ENCODE results near the gene CRABP2. TPM values are rescaled to one million over a fixed set of nuclear protein-coding genes. Genes with fewer than 3 reads are reported as not detected.

CRABP2 gene
- total RNA-seq, 2 experiments from 2014 or later = 0.78 to 0.90 TPM

DNA sequence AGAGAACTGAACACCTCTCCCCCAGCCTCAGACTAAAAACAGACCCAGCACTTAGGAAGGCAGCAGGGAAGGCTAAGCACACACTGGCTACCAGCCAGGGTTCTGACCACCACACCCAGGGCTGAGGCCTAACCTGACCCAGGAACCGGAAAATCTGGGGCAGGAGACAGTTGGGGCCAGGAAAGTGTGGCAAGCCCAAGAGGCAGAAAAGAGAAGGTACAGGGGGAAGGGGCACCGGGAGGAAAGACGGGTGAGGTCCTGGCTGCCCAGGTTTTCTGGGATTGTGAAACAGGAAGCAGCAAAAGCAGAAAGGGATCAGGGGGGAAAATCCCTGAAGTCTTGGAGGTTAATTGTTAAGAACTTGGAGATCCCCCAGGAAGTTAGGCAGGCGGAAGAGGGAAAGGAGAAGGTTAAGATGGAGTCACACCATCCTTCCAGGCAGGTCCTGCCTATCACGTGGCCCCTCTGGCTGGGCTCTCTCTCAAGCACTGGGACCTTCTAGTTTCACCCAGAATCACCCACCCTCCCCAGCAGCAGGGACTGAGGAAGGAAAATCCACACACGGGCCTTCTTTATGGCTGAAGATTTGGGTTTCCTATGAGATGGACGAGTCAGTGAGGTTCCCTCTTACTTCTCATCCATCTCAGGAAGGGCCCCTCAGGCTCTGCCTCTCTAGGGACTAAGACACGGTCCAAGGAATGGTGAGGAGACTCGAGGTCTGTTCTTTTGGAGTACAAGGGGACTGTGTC is 43.5 kb upstream of the CRABP2 start:
- H3K4me3 Mint-ChIP-seq = peak overlapping the region; percentile 92
- intact Hi-C loops (cut with micrococcal nuclease) = no loop called here
- ATAC-seq (no peak), DNase-seq (no peak)
- ChIA-PET CTCF (interaction anchor here (6.6 kb wide), 1 partner anchor 22 kb away, joined by 80 read pairs; the partner anchor contains the start of genes ISG20L2 and METTL25B), POLR2A (interaction anchor here (1.4 to 4.7 kb wide), 5 partner anchors 7 to 20 kb away, joined by 5 to 60 read pairs (median 41); partner anchors contain the start of genes ISG20L2, METTL25B, MRPL24 and PRCC)
- H3K36me3 Mint-ChIP-seq (ENCODE audit: low read depth) = peaks cover 50% of the 10 kb centered on the region
- H3K27me3 Mint-ChIP-seq = no peaks in the 10 kb centered on the region
- TF ChIP-seq, protein P1, sequence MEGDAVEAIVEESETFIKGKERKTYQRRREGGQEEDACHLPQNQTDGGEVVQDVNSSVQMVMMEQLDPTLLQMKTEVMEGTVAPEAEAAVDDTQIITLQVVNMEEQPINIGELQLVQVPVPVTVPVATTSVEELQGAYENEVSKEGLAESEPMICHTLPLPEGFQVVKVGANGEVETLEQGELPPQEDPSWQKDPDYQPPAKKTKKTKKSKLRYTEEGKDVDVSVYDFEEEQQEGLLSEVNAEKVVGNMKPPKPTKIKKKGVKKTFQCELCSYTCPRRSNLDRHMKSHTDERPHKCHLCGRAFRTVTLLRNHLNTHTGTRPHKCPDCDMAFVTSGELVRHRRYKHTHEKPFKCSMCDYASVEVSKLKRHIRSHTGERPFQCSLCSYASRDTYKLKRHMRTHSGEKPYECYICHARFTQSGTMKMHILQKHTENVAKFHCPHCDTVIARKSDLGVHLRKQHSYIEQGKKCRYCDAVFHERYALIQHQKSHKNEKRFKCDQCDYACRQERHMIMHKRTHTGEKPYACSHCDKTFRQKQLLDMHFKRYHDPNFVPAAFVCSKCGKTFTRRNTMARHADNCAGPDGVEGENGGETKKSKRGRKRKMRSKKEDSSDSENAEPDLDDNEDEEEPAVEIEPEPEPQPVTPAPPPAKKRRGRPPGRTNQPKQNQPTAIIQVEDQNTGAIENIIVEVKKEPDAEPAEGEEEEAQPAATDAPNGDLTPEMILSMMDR (IDR thresholded peaks at IDR 0.05) = no peak
- H3K9me3 Mint-ChIP-seq = no peaks in the 10 kb centered on the region
- peak overlapping the region; percentile 98 for H3K27ac Mint-ChIP-seq
- peaks cover 49% of the 10 kb centered on the region for H3K4me1 Mint-ChIP-seq (ENCODE audit: low read depth)

DNA sequence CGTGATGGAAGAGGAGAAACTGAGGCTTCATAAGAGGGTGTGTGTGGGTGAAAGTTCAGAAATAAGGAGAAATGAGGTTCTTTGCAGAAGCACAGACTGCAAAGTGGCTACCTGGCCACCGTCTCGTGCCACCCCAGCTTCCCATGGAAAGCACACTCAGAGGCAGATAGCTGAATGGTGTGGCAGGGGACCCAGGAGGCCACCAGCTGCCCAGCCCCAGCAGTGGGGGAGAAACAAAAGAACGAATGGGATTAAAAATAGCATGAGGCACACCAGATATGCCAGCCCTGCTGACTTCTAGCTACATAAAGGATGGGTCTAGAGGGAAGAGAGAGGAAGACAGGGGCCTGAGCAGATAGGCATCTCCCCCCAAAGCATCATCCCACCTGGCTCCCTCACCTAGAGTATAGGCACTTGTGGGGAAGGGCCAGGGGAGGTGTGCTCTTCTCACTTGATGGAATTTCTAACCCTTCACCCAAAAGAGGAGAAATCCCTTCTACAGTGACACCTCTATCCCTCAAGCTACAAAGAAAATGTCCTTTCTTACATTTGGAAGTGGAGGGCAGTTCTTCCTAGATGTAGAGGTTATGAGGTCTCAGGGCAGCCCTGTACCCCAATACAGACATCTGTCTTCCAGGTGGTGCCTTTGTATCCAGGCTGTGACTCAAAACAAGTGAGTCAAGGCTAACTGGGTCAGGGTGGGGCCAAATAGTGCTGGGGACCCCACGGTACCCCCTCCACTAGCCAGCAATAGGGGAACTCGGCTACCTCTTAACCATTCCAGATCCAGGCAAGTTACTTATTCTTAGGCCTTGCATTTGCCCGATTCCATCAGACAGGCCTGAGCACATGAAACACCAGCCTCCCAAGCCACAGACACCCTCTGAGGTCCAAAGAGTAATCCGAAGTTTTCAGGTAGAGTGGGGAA is 42.6 kb upstream of the CRABP2 start:
- TF ChIP-seq, protein P1 (IDR thresholded peaks at IDR 0.05) = no peak
- H3K27me3 Mint-ChIP-seq = no peaks in the 10 kb centered on the region
- intact Hi-C loops (cut with micrococcal nuclease) = no loop called here
- peaks cover 52% of the 10 kb centered on the region for H3K4me1 Mint-ChIP-seq (ENCODE audit: low read depth)
- ChIA-PET POLR2A (interaction anchor here (0.8 to 4.4 kb wide), 5 partner anchors 8 to 60 kb away, joined by 3 to 39 read pairs (median 5); partner anchors contain the start of genes ISG20L2, METTL25B and PRCC), CTCF (interaction anchor here (1.2 to 3.1 kb wide), 3 partner anchors 21 to 110 kb away, joined by 3 to 26 read pairs (median 3); partner anchors contain the start of gene METTL25B)
- no peak for ATAC-seq
- peak overlapping the region; percentile 92 for H3K4me3 Mint-ChIP-seq
- peak overlapping the region; percentile 98 for H3K27ac Mint-ChIP-seq
- H3K36me3 Mint-ChIP-seq (ENCODE audit: low read depth) = peaks cover 57% of the 10 kb centered on the region
- no peaks in the 10 kb centered on the region for H3K9me3 Mint-ChIP-seq
- no peak for DNase-seq

DNA sequence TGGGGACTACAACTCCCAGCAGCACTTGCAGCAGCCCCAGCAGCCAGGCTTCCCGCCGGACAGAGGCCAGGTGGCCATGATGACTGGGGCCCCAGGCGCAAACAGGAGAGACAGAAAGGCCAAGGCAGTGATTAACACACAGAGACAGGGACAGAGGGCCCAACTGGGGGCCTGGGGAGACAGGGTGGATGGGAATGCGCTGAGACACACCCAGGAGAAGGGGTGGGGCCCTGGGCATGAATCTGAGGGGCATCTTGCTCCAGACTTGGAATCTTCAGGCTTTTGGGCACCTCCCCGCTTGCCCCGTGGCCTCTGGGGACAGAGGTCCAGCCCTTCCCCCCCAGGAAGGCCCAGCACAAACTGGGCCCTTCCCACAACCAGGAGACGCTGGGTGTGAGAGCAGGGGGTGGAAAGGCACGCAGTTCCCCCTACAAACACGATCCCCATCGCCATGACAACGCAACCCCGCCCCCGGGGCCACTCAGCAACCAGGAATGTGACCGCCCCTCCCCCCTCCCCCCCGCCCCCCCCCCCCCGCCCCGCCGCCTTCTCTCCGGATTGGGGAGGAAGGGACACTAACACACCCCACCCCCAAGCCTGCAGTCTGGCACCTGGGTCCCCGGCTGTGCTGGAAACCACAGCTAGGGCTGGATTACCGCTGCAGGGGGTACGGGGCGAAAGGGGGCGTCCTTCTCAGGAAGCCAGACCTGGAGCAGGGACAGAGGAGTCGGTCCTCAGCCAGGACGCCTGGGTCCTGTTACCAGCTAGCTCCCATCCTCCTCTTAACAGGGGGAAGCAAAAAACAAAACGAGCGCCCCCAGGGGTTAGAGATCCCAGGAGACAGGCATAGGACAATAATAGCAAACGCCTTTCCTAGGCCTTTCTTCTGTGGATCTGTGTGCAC is 41.6 kb upstream of the CRABP2 start:
- H3K4me1 Mint-ChIP-seq (ENCODE audit: low read depth) = peaks cover 58% of the 10 kb centered on the region
- no peaks in the 10 kb centered on the region for H3K9me3 Mint-ChIP-seq
- TF ChIP-seq, protein P1 (IDR thresholded peaks at IDR 0.05) = no peak
- peak overlapping the region; percentile 98 for H3K27ac Mint-ChIP-seq
- ATAC-seq (peak; percentile 22), DNase-seq (peak; percentile 85)
- peak overlapping the region; percentile 92 for H3K4me3 Mint-ChIP-seq
- ChIA-PET CTCF (interaction anchor here (1.2 to 3.1 kb wide), 3 partner anchors 20 to 111 kb away, joined by 3 to 26 read pairs (median 3); partner anchors contain the start of gene METTL25B), POLR2A (interaction anchor here (0.8 to 4.4 kb wide), 5 partner anchors 9 to 61 kb away, joined by 3 to 39 read pairs (median 5); partner anchors contain the start of genes ISG20L2, METTL25B and PRCC)
- H3K27me3 Mint-ChIP-seq = no peaks in the 10 kb centered on the region
- intact Hi-C loops (cut with micrococcal nuclease) = no loop called here
- peaks cover 67% of the 10 kb centered on the region for H3K36me3 Mint-ChIP-seq (ENCODE audit: low read depth)

DNA sequence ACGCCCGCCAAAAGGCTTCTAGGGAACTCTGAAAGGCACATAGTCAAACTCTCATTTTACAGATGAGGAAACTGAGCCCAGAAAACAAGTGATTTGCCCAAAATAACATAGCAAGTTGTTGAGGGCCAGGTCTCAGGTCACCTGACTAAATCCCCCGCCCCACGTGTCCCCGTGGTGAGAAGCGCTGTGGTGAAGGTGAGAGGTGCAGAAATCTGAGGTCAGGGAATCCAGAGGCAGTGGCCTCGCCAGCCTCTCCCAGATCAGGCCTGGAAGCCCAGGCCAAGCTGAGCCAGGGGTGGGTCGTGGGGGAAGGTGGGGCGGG is 41.0 kb upstream of the CRABP2 start:
- Mint-ChIP-seq H3K9me3 (no peaks in the 10 kb centered on the region), H3K4me3 (peak overlapping the region; percentile 92), H3K27ac (peak overlapping the region; percentile 94), H3K4me1 (ENCODE audit: low read depth) (peaks cover 63% of the 10 kb centered on the region), H3K36me3 (ENCODE audit: low read depth) (peaks cover 71% of the 10 kb centered on the region), H3K27me3 (no peaks in the 10 kb centered on the region)
- ChIA-PET CTCF (interaction anchor here (1.3 to 3.1 kb wide), 2 partner anchors 19 to 111 kb away, joined by 3 to 26 read pairs; partner anchors contain the start of gene METTL25B), POLR2A (interaction anchor here (1.0 to 4.4 kb wide), 2 partner anchors 10 to 16 kb away, joined by 3 to 39 read pairs; partner anchors contain the start of genes ISG20L2 and METTL25B)
- TF ChIP-seq, protein P1 (IDR thresholded peaks at IDR 0.05) = no peak
- no peak for DNase-seq
- ATAC-seq = no peak
- intact Hi-C loops (cut with micrococcal nuclease) = no loop called here
